NCI-H2227 treated with DMSO at 0.1 percent for 48 hours (cell line): Measurements from ENCODE around the gene TBRG4.

ENCODE experiments used
- DNase-seq: peaks from one replicate; lab custom pipeline; 2025; lab: John Stamatoyannopoulos, UW

Gene TBRG4

GRCh38 chr7:45088821-45089340 lies 22.6 kb downstream of the TBRG4 start, which contains the start of gene NACAD:
Gene NACAD (minus strand): TSS chr7:45088969. CDS start chr7:45088894, 75 bp downstream.
- no peak for DNase-seq

GRCh38 chr7:45088146-45088701 lies 23.3 kb downstream of the TBRG4 start:
- DNase-seq = no peak

DNA sequence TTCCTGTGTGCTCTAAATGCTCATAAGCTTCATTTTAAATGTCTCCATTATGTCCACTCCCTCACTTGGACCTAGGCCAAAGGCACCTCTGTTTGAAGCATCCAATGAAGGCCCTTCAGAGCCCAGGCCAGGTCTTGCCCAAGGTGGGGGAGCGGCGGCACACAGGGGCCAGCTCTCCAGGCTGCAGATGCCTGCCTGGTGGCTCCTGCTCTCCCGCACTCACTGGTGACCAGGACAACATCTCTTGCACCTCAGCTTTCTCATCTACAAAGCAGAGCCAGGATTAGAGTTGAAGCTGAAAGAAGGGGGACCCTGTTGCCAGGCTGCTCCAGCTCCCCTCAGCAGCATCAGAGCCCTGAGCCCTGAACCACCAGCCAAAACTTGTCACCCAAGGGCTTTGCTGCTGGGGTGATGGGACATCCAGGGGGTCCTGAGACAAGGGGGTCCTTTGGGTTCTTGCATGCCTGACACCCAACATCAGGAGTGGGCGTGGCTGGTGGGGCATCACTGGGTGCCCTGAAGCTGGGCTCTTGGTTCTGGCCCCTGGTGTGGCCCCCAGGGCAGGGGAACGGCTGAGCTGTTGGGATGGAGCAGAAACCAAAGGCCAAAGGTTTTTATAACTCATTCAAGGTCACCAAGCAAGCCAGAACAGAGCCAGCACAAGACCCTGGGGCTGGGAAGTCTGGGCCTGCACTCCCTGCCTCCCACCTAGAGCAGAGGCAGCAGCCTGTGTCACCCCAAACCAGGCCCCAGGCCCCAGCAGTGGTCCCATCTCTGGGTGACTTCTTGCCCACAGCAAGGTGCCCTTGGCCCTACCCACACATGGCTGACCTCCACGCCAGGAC lies 24.0 kb downstream of the TBRG4 start:
- no peak for DNase-seq

GRCh38 chr7:45086331-45087065 lies 25.0 kb downstream of the TBRG4 start:
- DNase-seq = no peak

GRCh38 chr7:45085619-45086200 lies 25.8 kb downstream of the TBRG4 start:
- no peak for DNase-seq

DNA sequence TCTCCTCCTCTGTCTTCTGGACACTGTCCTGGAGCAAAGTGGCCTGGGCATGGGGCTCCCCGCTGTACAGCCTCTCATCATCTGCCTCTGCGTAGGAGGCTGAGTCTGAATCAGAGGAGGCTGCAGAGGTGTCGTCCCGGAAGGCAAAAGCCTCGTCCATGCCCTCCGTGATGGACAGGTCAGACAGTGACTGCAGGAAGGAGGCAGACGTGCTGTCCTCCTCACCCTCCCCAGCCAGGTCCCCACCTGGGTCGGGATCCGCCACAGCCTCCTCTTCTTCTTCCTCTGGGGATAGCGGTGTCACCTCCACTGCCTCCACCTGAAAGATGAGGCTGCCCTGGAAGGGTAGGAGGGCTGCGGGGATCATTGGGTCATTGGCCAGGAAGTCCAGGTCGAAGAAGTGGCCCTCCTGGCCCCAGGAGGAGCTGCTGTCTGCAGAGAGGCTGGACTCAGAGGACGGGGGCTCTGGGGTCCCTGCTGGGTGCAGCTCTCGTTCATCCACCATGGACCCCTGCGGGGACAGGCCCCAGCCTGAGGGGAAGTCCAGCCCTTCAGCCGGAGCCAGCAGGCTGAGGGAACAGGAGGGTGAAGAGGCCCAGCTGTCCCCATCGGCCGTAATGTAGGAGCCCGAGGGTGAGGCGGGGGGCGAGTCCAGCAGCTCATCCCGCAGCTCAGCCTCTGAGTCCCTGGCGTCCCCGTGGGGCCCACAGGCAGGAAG lies 26.4 kb downstream of the TBRG4 start:
- DNase-seq = no peak

GRCh38 chr7:45084336-45084735 lies 27.2 kb downstream of the TBRG4 start:
- no peak for DNase-seq

DNA sequence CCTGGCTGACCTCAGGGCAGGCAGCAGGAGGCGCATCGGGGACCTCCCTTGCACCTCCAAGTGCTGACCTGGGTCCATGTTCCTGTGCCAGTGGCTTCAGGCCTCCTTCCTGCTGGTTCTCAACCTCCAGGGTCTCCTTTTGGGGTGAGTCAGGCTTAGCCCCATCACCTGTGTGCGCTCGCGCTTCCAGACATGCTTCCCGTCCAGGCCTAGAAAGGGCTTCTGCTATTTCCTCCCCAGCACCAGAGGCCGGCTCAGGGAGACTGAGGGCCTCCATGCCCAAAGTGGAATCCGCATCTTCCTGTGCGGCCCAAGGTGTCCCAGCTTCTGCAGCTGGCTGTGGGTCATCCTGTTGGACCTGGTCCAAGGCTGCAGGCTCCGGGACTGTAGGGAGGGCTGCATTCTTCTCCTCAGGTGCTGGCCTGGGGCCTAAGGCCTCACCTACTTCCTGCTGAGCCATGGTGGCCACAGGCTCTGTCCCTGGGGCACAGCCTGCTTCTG lies 28.6 kb downstream of the TBRG4 start:
- DNase-seq = no peak

DNA sequence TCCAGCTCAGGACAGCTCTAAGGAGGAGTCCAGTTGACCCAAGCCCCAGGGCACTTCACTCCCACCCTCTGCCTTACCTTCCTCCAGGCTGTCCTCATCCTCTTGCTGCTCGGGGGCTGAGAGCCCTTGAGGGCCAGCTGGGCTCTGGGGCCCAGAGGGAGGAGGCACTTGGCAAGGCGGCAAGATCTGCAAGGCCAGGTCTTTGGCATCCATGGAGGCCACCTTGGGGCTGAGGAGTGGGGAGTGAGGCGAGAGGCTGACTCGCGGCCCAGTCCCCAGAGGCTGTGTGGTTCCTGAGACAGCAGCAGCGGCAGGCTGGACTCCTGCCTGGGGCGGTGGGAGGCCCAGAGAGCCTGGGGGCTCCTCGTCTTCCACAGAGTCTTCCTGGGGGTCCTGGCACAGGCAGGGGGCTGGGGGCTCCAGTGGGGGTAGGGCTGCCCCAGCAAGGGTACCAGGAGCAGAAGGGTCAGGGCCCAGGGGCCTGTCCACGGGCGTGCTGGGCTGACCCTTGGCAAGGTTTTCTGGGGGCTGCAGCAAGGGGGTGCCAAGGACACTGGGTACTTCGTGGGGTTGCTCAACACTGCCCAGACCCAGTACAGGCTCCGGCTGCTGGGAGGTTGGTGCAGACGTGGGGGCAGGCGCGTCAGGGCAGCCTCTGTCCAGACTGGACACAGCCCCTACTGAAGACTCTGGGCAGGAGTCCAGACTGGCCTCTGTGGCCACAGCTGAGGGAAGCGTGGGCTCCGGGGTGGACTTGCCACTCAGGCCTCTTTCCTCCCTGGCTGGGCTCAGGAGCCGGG lies 29.3 kb downstream of the TBRG4 start:
- DNase-seq = no peak

DNA sequence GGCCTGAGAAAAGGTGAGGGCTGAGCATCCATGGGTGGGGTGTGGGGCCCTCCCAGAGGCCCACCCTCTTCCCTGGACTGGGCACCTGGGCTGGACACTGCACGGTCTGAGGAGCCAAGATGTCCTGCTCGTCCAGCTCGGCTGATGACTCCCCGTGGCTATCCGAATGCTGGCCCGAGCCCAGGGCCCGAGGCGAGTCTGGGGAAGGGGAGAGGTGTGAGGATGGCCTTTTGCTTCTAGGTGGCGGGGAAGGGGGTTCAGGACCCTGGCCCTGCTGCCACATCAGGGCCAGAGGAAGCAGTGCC lies 29.9 kb downstream of the TBRG4 start:
- no peak for DNase-seq

GRCh38 chr7:45080958-45081669 lies 30.4 kb downstream of the TBRG4 start:
- DNase-seq = no peak

- DNase-seq = no peak
Measured at GRCh38 chr7:45080265-45080957, 31.1 kb downstream of the TBRG4 start.

GRCh38 chr7:45078125-45078681 lies 33.3 kb downstream of the TBRG4 start:
- DNase-seq = no peak

GRCh38 chr7:45077579-45077978 lies 33.9 kb downstream of the TBRG4 start:
- no peak for DNase-seq

DNA sequence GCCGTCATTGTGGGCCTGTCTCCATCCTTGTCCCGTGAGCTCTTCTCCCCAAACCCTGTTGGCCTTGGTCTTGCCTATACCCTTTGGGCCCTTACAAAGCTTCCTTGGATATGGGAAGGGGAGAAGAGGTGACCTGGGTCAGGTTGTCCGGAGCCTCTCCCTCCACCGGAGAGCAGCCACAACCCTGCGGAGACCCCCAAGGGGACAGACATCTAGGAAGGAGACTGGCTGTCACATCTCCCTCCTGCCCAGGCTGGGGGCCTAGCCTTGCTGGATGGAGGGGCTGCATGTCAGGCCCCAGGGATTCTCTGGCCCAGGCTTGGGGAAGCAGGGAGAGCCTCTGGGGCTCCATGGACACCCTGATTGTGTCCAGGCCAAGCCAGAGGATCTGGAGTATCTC lies 34.6 kb downstream of the TBRG4 start:
- DNase-seq = no peak

GRCh38 chr7:45075871-45076796 lies 35.4 kb downstream of the TBRG4 start:
- DNase-seq = no peak

DNA sequence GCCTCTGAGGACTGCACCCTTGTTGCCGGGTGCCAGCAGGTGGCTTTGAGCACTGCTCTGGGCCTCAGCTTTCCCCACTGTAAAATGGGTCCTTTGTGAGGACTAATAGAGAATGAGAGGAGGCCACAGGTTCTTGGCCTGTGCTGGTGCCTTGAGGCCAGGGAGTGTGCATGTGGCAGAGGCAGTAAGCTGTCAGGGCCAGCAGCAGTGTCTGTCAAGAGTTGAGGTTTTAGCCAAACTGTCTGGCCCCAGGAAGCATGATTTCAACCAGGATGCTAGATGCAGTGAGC lies 36.2 kb downstream of the TBRG4 start:
- DNase-seq = no peak
